NCI-H1417 (cell line): ENCODE results near the gene GSG1L.

ENCODE experiments used
- DNase-seq, 3 experiments: peaks; one replicate each; lab custom pipeline; 2025; lab: John Stamatoyannopoulos, UW

The GSG1L gene

GRCh38 chr16:27790546-27791403 lies 272.7 kb downstream of the GSG1L start:
- DNase-seq: no peak

- no peak for DNase-seq
Measured at GRCh38 chr16:27789595-27790241, 273.8 kb downstream of the GSG1L start.

GRCh38 chr16:27789150-27789549 lies 274.4 kb downstream of the GSG1L start:
- no peak for DNase-seq

- DNase-seq: no peak
Measured at GRCh38 chr16:27787665-27788064, 275.8 kb downstream of the GSG1L start.

GRCh38 chr16:27786923-27787625 lies 276.4 kb downstream of the GSG1L start:
- no peak for DNase-seq

GRCh38 chr16:27786221-27786922 lies 277.1 kb downstream of the GSG1L start:
- no peak for DNase-seq

GRCh38 chr16:27785307-27785678 lies 278.2 kb downstream of the GSG1L start:
- DNase-seq: no peak

GRCh38 chr16:27784351-27785306 lies 278.9 kb downstream of the GSG1L start:
- no peak for DNase-seq

GRCh38 chr16:27781981-27782880 lies 281.3 kb downstream of the GSG1L start:
- no peak for DNase-seq

- DNase-seq: no peak
Measured at GRCh38 chr16:27781195-27781524, 282.4 kb downstream of the GSG1L start.

GRCh38 chr16:27780468-27781194 lies 282.9 kb downstream of the GSG1L start:
- DNase-seq: no peak

GRCh38 chr16:27779641-27780164 lies 283.8 kb downstream of the GSG1L start:
- DNase-seq: peak in 1 of 3 experiments; percentile 30

GRCh38 chr16:27778926-27779570 lies 284.5 kb downstream of the GSG1L start:
- no peak for DNase-seq

- DNase-seq: no peak
Measured at GRCh38 chr16:27778171-27778925, 285.2 kb downstream of the GSG1L start.

GRCh38 chr16:27777527-27777926 lies 286.0 kb downstream of the GSG1L start:
- DNase-seq: no peak

GRCh38 chr16:27776556-27777225 lies 286.8 kb downstream of the GSG1L start:
- DNase-seq: peak in 1 of 3 experiments; percentile 28

GRCh38 chr16:27775254-27775653 lies 288.3 kb downstream of the GSG1L start:
- no peak for DNase-seq
